IgD-negative memory B cell (primary cell): Measurements from ENCODE around the gene HPSE2. TPM values are rescaled to one million over a fixed set of nuclear protein-coding genes. Genes with fewer than 3 reads are reported as not detected.
"Not testable (repeated sequence)": the region's sequence is repeated elsewhere in the genome, so short reads cannot be mapped to it uniquely, and the experiment has no call there.

ENCODE experiments used
- H3K27ac Mint-ChIP-seq, 3 donors: one replicate each; pipeline ENCODE4 v1.8.0; 2020 to 2022; ENCODE audit warnings: mild to moderate bottlenecking in 3 of 3, mixed read lengths in 3 of 3, moderate library complexity in 1 of 3
- H3K27me3 Mint-ChIP-seq: one replicate; pipeline ENCODE4 v1.8.0; 2021; ENCODE audit warnings: mixed read lengths
- H3K36me3 Mint-ChIP-seq: one replicate; pipeline ENCODE4 v1.8.0; 2020; ENCODE audit warnings: mild to moderate bottlenecking, mixed read lengths
- H3K4me1 Mint-ChIP-seq, 3 donors: one replicate each; pipeline ENCODE4 v1.8.0; 2020 to 2022; ENCODE audit warnings: mixed read lengths in 3 of 3, mild to moderate bottlenecking in 1 of 3
- H3K4me3 Mint-ChIP-seq, 4 donors: one replicate each; pipeline ENCODE4 v1.8.0; 2020 to 2022; ENCODE audit warnings: mild to moderate bottlenecking in 4 of 4, mixed read lengths in 4 of 4, moderate library complexity in 3 of 4
- H3K9me3 Mint-ChIP-seq, 3 donors: one replicate each; pipeline ENCODE4 v1.8.0; 2020 to 2021; ENCODE audit warnings: mixed read lengths in 3 of 3, mild to moderate bottlenecking in 1 of 3
- polyA plus RNA-seq: library from polyadenylated mRNA; unstranded; fragments of 300-500 nt; fragmentation: Illumina TruSeq; gene quantifications from one replicate; pipeline ENCODE4 v1.2.3, GENCODE V29; 2021

The HPSE2 gene
- not detected for polyA plus RNA-seq

GRCh38 chr10:99235658-99236626 lies at the start of gene HPSE2:
HPSE2 (minus strand) TSS chr10:99235852.
- Mint-ChIP-seq H3K9me3 (peaks cover 0 to 9% (median 1%) of the 10 kb centered on the region in 3 donors), H3K4me3 (peak within 1 kb of the TSS; percentile 44 to 89 (median 65)), H3K36me3 (no peaks in the 10 kb centered on the region), H3K27ac (peak within 1 kb of the TSS in 2 of 3 donors; percentile 71 to 73), H3K27me3 (peaks cover 61% of the 10 kb centered on the region), H3K4me1 (peaks cover 14 to 22% (median 17%) of the 10 kb centered on the region in 3 donors)

- Mint-ChIP-seq H3K27me3 (peaks cover 13% of the 10 kb centered on the region), H3K4me3 (no peak overlapping the region), H3K27ac (no peak overlapping the region)
Measured at GRCh38 chr10:99280472-99280871, 44.8 kb upstream of the HPSE2 start.

DNA sequence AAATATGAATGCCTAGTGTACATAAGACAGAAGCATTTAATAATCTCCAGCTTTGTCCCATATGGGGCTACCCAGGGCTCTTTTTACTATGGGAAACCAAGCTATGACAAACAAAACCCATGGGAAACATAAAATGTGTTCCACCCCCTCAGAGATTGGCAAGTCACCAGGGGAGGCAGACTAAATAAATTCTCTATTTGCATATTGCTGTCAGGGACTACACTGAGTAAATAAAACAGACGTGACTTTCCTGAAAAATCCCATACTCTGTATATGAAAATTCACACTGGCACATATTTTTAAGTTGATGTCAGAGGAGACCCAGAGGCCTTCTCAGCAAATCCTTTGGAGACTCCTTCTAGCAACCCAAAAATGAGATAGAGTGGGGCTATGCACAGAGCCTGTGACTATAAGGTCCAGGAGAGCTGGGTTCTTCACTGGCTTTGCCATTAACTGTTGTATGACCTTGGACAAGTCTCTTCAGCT lies 44.0 kb upstream of the HPSE2 start:
- Mint-ChIP-seq H3K4me1 (peaks cover 0 to 4% (median 1%) of the 10 kb centered on the region in 3 donors), H3K9me3 (peaks cover 1 to 14% (median 10%) of the 10 kb centered on the region in 3 donors), H3K4me3 (no peak overlapping the region), H3K27me3 (peaks cover 14% of the 10 kb centered on the region), H3K36me3 (no peaks in the 10 kb centered on the region), H3K27ac (no peak overlapping the region)

More at GRCh38 chr10:99280472-99280871, 44.8 kb upstream of the HPSE2 start:
- H3K4me1 Mint-ChIP-seq = peaks cover 0 to 4% (median 1%) of the 10 kb centered on the region in 3 donors
- H3K36me3 Mint-ChIP-seq = no peaks in the 10 kb centered on the region
- H3K9me3 Mint-ChIP-seq = peaks cover 1 to 14% (median 10%) of the 10 kb centered on the region in 3 donors

- Mint-ChIP-seq H3K27me3 (peaks cover 10% of the 10 kb centered on the region), H3K36me3 (no peaks in the 10 kb centered on the region), H3K27ac (no peak overlapping the region)
Measured at GRCh38 chr10:99276848-99277486, 41.3 kb upstream of the HPSE2 start.

GRCh38 chr10:99266383-99266782 lies 30.7 kb upstream of the HPSE2 start:
- Mint-ChIP-seq H3K9me3 (peaks cover 3 to 17% (median 7%) of the 10 kb centered on the region in 3 donors), H3K4me3 (no peak overlapping the region)

More at GRCh38 chr10:99276848-99277486, 41.3 kb upstream of the HPSE2 start:
- Mint-ChIP-seq H3K9me3 (peaks cover 0 to 5% (median 0%) of the 10 kb centered on the region in 3 donors), H3K4me3 (no peak overlapping the region), H3K4me1 (peaks cover 0 to 4% (median 1%) of the 10 kb centered on the region in 3 donors)

GRCh38 chr10:99248824-99249223 lies 13.2 kb upstream of the HPSE2 start:
- Mint-ChIP-seq H3K9me3 (peaks cover 3 to 15% (median 9%) of the 10 kb centered on the region in 3 donors), H3K4me1 (no peaks in the 10 kb centered on the region), H3K4me3 (no peak overlapping the region), H3K27me3 (peaks cover 5% of the 10 kb centered on the region), H3K27ac (no peak overlapping the region), H3K36me3 (no peaks in the 10 kb centered on the region)

More at GRCh38 chr10:99266383-99266782, 30.7 kb upstream of the HPSE2 start:
- Mint-ChIP-seq H3K36me3 (no peaks in the 10 kb centered on the region), H3K27me3 (peaks cover 7% of the 10 kb centered on the region), H3K27ac (no peak overlapping the region), H3K4me1 (no peaks in the 10 kb centered on the region)

DNA sequence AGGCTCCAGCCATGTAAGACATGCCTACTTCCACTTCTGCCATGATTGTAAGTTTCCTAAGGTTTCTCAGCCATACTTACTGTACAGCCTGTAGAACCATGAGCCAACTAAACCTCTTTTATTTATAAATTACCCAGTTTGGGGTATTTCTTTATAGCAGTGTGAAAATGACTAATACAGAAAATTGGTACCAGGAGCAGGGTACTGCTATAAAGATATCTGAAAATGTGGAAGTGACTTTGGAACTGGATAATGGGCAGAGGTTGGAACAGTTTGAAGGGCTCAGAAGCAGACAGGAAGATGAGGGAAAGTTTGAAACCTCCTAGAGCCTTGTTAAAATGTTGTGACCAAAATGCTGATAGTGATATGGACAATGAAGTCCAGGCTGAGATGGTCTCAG lies 12.2 kb upstream of the HPSE2 start:
- H3K4me1 Mint-ChIP-seq, H3K4me3 Mint-ChIP-seq, H3K27me3 Mint-ChIP-seq, H3K27ac Mint-ChIP-seq, H3K36me3 Mint-ChIP-seq: not testable (repeated sequence)
- peaks cover 3 to 12% (median 5%) of the 10 kb centered on the region in 3 donors for H3K9me3 Mint-ChIP-seq

DNA sequence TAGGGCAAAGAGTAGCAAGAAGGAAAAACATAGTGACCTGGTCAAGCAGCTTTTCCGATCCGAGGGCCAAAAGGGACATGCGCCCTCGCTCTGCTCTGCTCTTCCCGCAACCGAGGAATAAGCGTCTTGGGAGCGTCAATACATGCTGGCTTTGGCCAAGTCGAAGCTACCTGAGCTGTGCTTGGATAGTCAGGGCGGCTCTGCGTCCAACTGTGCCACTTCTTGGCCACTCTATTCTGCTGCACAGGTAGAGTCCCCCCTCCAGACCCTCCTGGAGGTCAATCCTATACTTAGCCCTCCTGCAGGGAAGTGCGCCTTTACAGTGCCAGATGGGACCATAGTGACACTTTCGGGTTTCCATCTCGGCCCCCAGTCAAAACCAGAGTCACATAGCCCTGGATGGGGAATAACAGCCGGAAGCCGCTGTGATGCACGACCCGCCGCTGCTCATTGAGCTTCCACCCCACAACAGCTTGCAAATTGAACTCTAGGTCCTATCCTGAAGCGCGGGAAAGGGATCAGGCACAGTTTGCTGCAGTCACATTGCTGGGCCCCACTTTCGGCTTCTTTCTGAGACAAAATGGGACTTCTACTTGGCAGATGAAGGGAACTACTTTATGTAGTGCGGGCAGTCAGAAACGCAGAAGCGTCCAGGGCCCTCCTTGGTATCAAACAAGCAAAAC lies 1.1 kb upstream of the HPSE2 start:
- H3K27ac Mint-ChIP-seq = no peak overlapping the region
- H3K4me1 Mint-ChIP-seq = peaks cover 14 to 22% (median 17%) of the 10 kb centered on the region in 3 donors
- peaks cover 53% of the 10 kb centered on the region for H3K27me3 Mint-ChIP-seq
- H3K4me3 Mint-ChIP-seq = no peak overlapping the region
- H3K9me3 Mint-ChIP-seq = peaks cover 0 to 9% (median 1%) of the 10 kb centered on the region in 3 donors
- no peaks in the 10 kb centered on the region for H3K36me3 Mint-ChIP-seq

GRCh38 chr10:99234791-99235657 lies 628 bp downstream of the HPSE2 start:
- H3K27me3 Mint-ChIP-seq = peaks cover 62% of the 10 kb centered on the region
- H3K4me3 Mint-ChIP-seq = peak overlapping the region; percentile 44 to 89 (median 80)
- H3K27ac Mint-ChIP-seq = peak overlapping the region in 2 of 3 donors; percentile 71 to 73

GRCh38 chr10:99234041-99234790 lies 1.4 kb downstream of the HPSE2 start:
- Mint-ChIP-seq H3K9me3 (peaks cover 0 to 9% (median 1%) of the 10 kb centered on the region in 3 donors), H3K36me3 (peaks cover under 1% of the 10 kb centered on the region), H3K4me3 (peak overlapping the region; percentile 54 to 89 (median 72)), H3K4me1 (peaks cover 14 to 22% (median 17%) of the 10 kb centered on the region in 3 donors), H3K27ac (peak overlapping the region; percentile 27 to 83 (median 73)), H3K27me3 (peaks cover 62% of the 10 kb centered on the region)

More at GRCh38 chr10:99234791-99235657, 628 bp downstream of the HPSE2 start:
- H3K4me1 Mint-ChIP-seq = peaks cover 14 to 22% (median 17%) of the 10 kb centered on the region in 3 donors
- no peaks in the 10 kb centered on the region for H3K36me3 Mint-ChIP-seq
- peaks cover 0 to 9% (median 1%) of the 10 kb centered on the region in 3 donors for H3K9me3 Mint-ChIP-seq

GRCh38 chr10:99233689-99234037 lies 2.0 kb downstream of the HPSE2 start:
- peaks cover 1% of the 10 kb centered on the region for H3K36me3 Mint-ChIP-seq
- H3K27ac Mint-ChIP-seq = peak overlapping the region; percentile 27 to 83 (median 73)
- peaks cover 62% of the 10 kb centered on the region for H3K27me3 Mint-ChIP-seq
- peak overlapping the region; percentile 54 to 89 (median 72) for H3K4me3 Mint-ChIP-seq
- H3K4me1 Mint-ChIP-seq = peaks cover 14 to 22% (median 17%) of the 10 kb centered on the region in 3 donors
- peaks cover 0 to 9% (median 1%) of the 10 kb centered on the region in 3 donors for H3K9me3 Mint-ChIP-seq

- H3K4me3 Mint-ChIP-seq = peak overlapping the region; percentile 29 to 89 (median 72)
- peaks cover 14 to 22% (median 17%) of the 10 kb centered on the region in 3 donors for H3K4me1 Mint-ChIP-seq
- peaks cover 0 to 9% (median 1%) of the 10 kb centered on the region in 3 donors for H3K9me3 Mint-ChIP-seq
- peak overlapping the region in 2 of 3 donors; percentile 27 to 73 for H3K27ac Mint-ChIP-seq
- peaks cover 61% of the 10 kb centered on the region for H3K27me3 Mint-ChIP-seq
- peaks cover 1% of the 10 kb centered on the region for H3K36me3 Mint-ChIP-seq
Measured at GRCh38 chr10:99233000-99233688, 2.5 kb downstream of the HPSE2 start.
